MCF 10A (cell line): Measurements from ENCODE around the gene CCDC32. TPM values are rescaled to one million over a fixed set of nuclear protein-coding genes. Genes with fewer than 3 reads are reported as not detected.

ENCODE experiments used
- BruUV-seq: library from RNA; stranded (reverse); fragments of 400-500 nt; replicated peaks from 2 replicates; lab custom pipeline; 2021; lab: Mats Ljungman, UMichigan
- CTCF ChIA-PET: fragments of 300-600 bp; sonication (Branson Sonifier 250); formaldehyde crosslinking; extraction: SDS; loops from one replicate; lab custom pipeline; 2021; ENCODE audit warnings: antibody characterized with exemption, inconsistent platforms; lab: Yijun Ruan, JAX
- POLR2A ChIA-PET: fragments of 300-600, 350-650 bp; sonication (Branson Sonifier 250); formaldehyde crosslinking; extraction: SDS; loops from one replicate; lab custom pipeline; 2020; ENCODE audit warnings: antibody characterized with exemption, inconsistent platforms; lab: Yijun Ruan, JAX
- DNase-seq: peaks from one replicate; pipeline ENCODE4 v3.0.0-alpha.2; 2018; ENCODE audit not compliant: unreplicated experiment
- H3K27ac Mint-ChIP-seq: one replicate; pipeline ENCODE4 v1.8.0; 2022; ENCODE audit warnings: mild to moderate bottlenecking, low read depth, mixed read lengths; ENCODE audit not compliant: unreplicated experiment
- H3K27me3 Mint-ChIP-seq: one replicate; pipeline ENCODE4 v1.8.0; 2022; ENCODE audit warnings: mixed read lengths; ENCODE audit not compliant: insufficient read depth, unreplicated experiment
- H3K36me3 Mint-ChIP-seq: one replicate; pipeline ENCODE4 v1.8.0; 2022; ENCODE audit warnings: mild to moderate bottlenecking, moderate library complexity, mixed read lengths; ENCODE audit not compliant: insufficient read depth, unreplicated experiment
- H3K4me1 Mint-ChIP-seq: one replicate; pipeline ENCODE4 v1.8.0; 2022; ENCODE audit warnings: mixed read lengths; ENCODE audit not compliant: insufficient read depth, unreplicated experiment
- H3K4me3 Mint-ChIP-seq: one replicate; pipeline ENCODE4 v1.8.0; 2022; ENCODE audit warnings: mild to moderate bottlenecking, moderate library complexity, mixed read lengths; ENCODE audit not compliant: unreplicated experiment
- H3K9me3 Mint-ChIP-seq: one replicate; pipeline ENCODE4 v1.8.0; 2022; ENCODE audit warnings: mixed read lengths; ENCODE audit not compliant: unreplicated experiment
- intact Hi-C: fragments of 100-400 bp; cut with micrococcal nuclease; formaldehyde crosslinking; loops from 2 replicates; pipeline ENCODE4 v1.14.1; 2022
- total RNA-seq: library from RNA; stranded (reverse); gene quantifications from 2 replicates; pipeline ENCODE4 v1.2.3, GENCODE V29; 2022
- TF ChIP-seq, protein P1 (sequence below): fragments of 200-600 bp; IDR thresholded peaks from one replicate; pipeline ENCODE4 v1.8.0; 2022; ENCODE audit warnings: antibody characterized with exemption, mild to moderate bottlenecking; ENCODE audit not compliant: unreplicated experiment

CCDC32 gene
- total RNA-seq, 1 experiment from 2014 or later, result 18.1 TPM

GRCh38 chr15:40554161-40554525 lies 10.7 kb downstream of the CCDC32 start:
- TF ChIP-seq, protein P1, sequence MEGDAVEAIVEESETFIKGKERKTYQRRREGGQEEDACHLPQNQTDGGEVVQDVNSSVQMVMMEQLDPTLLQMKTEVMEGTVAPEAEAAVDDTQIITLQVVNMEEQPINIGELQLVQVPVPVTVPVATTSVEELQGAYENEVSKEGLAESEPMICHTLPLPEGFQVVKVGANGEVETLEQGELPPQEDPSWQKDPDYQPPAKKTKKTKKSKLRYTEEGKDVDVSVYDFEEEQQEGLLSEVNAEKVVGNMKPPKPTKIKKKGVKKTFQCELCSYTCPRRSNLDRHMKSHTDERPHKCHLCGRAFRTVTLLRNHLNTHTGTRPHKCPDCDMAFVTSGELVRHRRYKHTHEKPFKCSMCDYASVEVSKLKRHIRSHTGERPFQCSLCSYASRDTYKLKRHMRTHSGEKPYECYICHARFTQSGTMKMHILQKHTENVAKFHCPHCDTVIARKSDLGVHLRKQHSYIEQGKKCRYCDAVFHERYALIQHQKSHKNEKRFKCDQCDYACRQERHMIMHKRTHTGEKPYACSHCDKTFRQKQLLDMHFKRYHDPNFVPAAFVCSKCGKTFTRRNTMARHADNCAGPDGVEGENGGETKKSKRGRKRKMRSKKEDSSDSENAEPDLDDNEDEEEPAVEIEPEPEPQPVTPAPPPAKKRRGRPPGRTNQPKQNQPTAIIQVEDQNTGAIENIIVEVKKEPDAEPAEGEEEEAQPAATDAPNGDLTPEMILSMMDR, result no peak
- no peaks in the 10 kb centered on the region for H3K27me3 Mint-ChIP-seq
- H3K36me3 Mint-ChIP-seq, result peaks cover 54% of the 10 kb centered on the region
- ChIA-PET POLR2A (no interaction called here), CTCF (interaction anchor here (1.2 kb wide), 1 partner anchor 73 kb away, joined by 3 read pairs; no protein-coding TSS in a partner anchor)
- no peak overlapping the region for H3K4me3 Mint-ChIP-seq
- no TSS peak for BruUV-seq
- H3K9me3 Mint-ChIP-seq, result no peaks in the 10 kb centered on the region
- H3K27ac Mint-ChIP-seq, result peak overlapping the region; percentile 59
- DNase-seq, result no peak
- intact Hi-C loops, result no loop called here
- H3K4me1 Mint-ChIP-seq, result peaks cover 8% of the 10 kb centered on the region

DNA sequence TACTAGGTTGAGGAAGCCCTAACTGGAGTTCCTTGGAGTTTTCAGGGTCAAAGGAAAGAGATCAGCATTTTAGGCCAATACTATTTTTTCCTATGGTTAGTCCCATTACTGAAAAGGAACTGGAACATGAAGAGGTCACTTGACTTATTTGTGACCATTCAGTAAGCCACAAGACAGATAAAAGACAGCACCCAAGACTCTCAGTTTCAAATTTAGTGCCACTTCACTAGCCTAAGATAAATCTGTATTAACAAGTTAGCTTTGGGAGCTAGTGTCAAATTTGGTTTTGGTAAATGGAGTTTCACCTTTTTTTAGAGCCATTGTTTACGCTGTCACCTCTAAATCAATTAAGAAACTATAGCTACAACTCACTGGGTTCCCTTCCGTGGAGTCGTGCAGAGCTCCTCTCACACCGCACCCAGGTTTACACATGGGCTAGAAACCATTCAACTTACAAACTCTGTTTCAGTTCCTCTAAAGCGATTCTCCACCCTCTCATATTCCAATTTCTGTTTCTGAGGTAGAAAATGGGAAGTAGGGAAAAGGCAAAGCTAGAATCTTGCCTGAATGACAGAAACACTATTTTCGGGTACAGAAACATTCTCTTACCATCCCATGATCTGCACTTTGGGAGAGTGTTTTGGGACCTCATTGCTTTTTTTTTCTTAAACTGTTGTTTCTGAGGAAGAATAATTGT lies 14.4 kb downstream of the CCDC32 start:
- Mint-ChIP-seq H3K9me3 (no peaks in the 10 kb centered on the region), H3K36me3 (peaks cover 35% of the 10 kb centered on the region), H3K27ac (no peak overlapping the region), H3K27me3 (no peaks in the 10 kb centered on the region), H3K4me1 (no peaks in the 10 kb centered on the region), H3K4me3 (no peak overlapping the region)
- no TSS peak for BruUV-seq
- TF ChIP-seq, protein P1, result no peak
- no peak for DNase-seq
- POLR2A ChIA-PET, result interaction anchor here (1.2 kb wide), 2 partner anchors 9 to 20 kb away, joined by 3 read pairs; no protein-coding TSS in a partner anchor
- CTCF ChIA-PET, result no interaction called here
- intact Hi-C loops, result no loop called here

DNA sequence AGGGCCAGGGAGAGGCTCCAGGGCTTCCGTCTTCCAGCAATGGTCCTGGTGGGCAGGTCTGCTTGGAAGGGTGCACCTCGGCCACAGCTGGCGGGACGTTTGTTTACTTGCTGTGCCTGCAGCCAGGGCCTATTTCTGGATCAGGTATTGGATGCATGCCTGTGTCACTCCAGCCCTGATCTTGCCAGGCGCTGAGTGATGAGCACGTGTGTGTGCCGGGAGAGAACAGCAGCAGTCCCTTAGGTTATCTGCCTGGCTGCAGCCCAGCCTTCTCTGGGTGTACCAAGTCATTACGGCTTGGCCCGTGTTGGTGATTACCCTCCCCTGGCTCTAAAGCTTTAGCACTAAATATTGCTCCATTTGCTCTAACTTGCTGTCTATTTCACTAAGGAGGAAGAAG lies 14.9 kb downstream of the CCDC32 start:
- H3K27ac Mint-ChIP-seq, result no peak overlapping the region
- POLR2A ChIA-PET, result interaction anchor here (1.2 kb wide), 2 partner anchors 9 to 19 kb away, joined by 3 read pairs; no protein-coding TSS in a partner anchor
- no peaks in the 10 kb centered on the region for H3K27me3 Mint-ChIP-seq
- intact Hi-C loops, result no loop called here
- no peaks in the 10 kb centered on the region for H3K9me3 Mint-ChIP-seq
- TF ChIP-seq, protein P1, result no peak
- CTCF ChIA-PET, result no interaction called here
- BruUV-seq, result no TSS peak
- no peak for DNase-seq
- no peaks in the 10 kb centered on the region for H3K4me1 Mint-ChIP-seq
- H3K4me3 Mint-ChIP-seq, result no peak overlapping the region
- H3K36me3 Mint-ChIP-seq, result peaks cover 29% of the 10 kb centered on the region

DNA sequence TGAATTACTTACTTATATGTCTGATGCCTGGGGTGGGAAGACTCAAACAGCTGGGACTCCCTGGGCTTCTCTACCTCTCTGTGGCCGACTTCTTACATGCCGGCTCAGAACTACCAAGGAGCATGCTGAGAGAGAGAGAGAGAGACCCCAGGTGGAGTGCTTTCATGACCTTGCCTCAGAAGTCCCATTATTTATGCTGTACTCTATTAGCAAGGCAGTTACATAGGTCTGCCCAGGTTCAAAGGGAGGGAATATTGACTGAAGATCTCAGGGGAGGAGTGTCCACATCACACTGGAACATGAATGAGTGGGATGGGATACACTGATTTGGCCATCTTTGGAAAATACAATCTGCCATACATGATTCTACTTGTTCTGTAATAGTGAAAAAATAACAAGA lies 16.2 kb downstream of the CCDC32 start:
- Mint-ChIP-seq H3K27me3 (no peaks in the 10 kb centered on the region), H3K36me3 (peaks cover 28% of the 10 kb centered on the region), H3K9me3 (no peaks in the 10 kb centered on the region), H3K4me1 (no peaks in the 10 kb centered on the region), H3K4me3 (no peak overlapping the region), H3K27ac (no peak overlapping the region)
- no TSS peak for BruUV-seq
- TF ChIP-seq, protein P1, result no peak
- POLR2A ChIA-PET, result no interaction called here
- intact Hi-C loops, result no loop called here
- DNase-seq, result no peak
- CTCF ChIA-PET, result interaction anchor here (0.6 to 1.6 kb wide), 2 partner anchors 28 to 1440 kb away, joined by 3 to 5 read pairs; no protein-coding TSS in a partner anchor
